Amygdala (tissue), 56 donors: ENCODE measurements around the gene CAPN8.

Experiments used
- DNase-seq, 56 donors: peaks; one replicate each; lab custom pipeline; 2025; lab: John Stamatoyannopoulos, UW

CAPN8 gene

GRCh38 chr1:223665592-223666312 lies at the start of gene CAPN8:
Gene CAPN8, minus strand, starts transcription at chr1:223665701. Its CDS starts 55 bp downstream, at chr1:223665646.
- DNase-seq: no peak

- DNase-seq: no peak
Measured at GRCh38 chr1:223714849-223715603, 49.5 kb upstream of the CAPN8 start.

DNA sequence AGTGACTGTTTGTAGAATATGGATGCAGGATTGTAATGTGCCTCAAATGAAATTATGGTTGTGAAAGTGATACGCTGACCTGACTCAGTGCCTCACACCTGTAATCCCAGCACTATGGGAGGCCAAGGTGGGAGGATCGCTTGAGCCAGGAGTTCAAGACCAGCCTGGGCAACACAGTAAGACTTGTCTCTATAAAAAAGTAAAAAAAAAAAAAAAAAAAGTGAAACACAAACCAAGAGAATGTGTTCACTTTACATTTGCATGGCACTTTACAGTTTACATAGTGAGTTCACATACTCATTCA lies 48.9 kb upstream of the CAPN8 start:
- DNase-seq: no peak

DNA sequence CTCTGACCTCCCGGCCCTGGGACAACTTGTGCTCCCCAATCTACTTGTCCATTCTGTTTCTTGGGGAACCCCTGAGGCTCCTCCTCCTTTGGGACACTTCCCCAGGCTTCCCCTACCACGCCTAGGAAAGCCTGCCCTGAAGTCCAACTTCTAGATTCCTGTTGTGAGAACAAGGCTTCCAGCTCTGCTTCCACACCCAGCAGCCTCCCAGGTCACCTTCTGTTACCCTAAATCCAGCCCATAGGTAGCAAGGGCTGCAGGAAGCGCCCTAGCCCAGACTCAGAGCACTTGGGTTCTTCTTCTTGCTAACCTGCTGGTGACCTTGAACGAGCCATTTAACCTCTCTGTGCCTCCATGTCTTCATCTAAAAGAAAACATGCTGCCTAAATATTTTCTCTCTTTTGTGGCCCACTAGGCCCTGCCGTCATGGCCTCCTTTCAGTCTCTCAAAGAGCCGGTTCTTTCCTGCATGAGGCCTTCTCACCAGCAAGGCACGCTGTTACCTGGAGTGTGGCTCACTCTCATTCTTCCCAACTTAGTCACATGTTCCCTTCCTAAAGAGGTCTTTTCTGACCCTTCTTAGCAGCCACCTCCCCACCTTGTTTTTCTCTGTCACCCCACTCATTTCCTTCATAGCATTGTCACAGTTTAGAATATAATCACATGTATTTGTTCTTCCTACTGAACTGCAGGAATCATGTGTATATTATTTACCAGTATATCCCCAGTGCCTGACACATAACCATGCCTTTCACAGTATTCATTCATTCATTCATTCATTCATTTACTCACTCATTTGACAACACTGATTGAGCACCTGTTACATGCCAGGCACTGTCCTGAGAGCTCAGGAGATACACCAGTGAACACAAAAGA lies 48.3 kb upstream of the CAPN8 start:
- DNase-seq: no peak

DNA sequence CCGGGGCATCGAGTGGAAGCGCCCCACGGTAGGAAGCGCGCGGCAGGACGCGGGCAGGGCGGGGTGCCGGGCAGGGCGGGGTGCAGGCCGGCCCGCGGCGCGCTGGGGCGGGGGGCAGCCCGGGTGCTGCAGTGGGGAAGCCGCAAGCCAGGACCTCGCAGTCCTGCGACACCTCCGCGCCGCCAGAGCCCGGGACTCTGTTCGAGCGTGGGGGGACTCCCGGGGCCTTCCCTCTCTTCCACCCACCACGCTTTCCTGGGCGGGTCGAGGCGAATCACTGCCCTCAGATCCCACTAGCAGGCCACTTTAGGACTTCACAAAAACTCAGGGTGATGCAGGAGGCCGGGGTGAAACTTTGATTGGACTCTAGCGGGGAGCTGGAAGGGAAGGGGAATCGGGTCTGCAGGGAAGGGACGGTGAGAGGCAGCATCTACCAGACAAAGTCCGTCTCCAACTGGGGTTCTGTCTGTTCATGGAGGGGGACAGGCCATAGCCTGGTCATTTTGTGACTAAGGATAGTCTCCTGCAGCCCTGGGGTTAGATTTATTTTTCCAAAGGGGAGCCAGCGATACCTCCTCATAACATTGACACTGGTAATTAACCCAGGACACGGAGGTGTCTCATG lies 47.5 kb upstream of the CAPN8 start:
- peak in 18 of 56 donors; percentile 20 to 73 (median 56) for DNase-seq

DNA sequence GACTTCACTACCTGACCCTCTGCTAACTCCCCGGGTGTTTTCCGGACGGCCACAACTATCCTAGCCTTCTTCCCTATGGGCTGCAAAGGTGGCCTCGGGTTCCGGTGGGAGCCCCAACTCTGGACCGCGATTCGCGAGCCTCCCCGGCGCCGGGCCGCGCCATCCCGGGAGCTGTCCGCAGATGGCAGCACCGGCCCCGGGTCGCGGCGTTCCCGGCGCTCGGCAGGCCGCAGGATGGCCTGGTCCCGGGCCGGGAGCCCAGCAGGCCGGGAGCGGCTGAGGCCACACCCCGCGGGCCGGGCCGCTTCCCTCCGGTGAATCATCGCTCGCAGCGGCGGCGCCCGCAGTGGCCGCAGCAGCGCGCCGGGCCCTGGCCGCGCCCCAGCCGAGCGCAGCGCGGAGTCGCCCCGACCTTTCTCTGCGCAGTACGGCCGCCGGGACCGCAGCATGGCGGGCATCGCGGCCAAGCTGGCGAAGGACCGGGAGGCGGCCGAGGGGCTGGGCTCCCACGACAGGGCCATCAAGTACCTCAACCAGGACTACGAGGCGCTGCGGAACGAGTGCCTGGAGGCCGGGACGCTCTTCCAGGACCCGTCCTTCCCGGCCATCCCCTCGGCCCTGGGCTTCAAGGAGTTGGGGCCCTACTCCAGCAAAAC lies 46.8 kb upstream of the CAPN8 start, which contains the start of gene CAPN2:
TSS of gene CAPN2 (plus strand) at position 346 of the 656 bp plus-strand sequence. CDS start at position 448, 102 bp downstream.
- peak in 46 of 56 donors; percentile 15 to 82 (median 62) for DNase-seq

DNA sequence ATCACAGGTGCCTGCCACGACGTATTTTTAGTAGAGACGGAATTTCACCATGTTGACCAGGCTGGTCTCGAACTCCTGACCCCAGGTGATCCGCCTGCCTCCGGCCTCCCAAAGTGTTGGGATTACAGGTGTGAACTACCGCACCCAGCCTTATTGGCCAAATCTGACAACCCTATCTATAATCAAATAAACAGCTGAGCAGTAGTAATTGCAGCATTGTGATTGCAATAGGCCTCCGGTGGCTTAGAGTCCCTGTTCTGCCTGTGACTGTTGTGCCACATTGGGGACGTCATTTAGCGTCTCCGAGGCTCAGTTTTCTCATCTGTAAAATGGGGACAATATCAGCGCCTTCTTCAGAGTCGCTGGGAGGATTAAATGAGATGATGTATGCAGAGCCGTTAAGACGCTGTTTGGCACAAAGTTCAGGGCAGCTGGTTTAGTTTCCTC lies 46.3 kb upstream of the CAPN8 start:
- DNase-seq: no peak

GRCh38 chr1:223711173-223711572 lies 45.7 kb upstream of the CAPN8 start:
- peak in 3 of 56 donors; percentile 12 to 47 (median 25) for DNase-seq

DNA sequence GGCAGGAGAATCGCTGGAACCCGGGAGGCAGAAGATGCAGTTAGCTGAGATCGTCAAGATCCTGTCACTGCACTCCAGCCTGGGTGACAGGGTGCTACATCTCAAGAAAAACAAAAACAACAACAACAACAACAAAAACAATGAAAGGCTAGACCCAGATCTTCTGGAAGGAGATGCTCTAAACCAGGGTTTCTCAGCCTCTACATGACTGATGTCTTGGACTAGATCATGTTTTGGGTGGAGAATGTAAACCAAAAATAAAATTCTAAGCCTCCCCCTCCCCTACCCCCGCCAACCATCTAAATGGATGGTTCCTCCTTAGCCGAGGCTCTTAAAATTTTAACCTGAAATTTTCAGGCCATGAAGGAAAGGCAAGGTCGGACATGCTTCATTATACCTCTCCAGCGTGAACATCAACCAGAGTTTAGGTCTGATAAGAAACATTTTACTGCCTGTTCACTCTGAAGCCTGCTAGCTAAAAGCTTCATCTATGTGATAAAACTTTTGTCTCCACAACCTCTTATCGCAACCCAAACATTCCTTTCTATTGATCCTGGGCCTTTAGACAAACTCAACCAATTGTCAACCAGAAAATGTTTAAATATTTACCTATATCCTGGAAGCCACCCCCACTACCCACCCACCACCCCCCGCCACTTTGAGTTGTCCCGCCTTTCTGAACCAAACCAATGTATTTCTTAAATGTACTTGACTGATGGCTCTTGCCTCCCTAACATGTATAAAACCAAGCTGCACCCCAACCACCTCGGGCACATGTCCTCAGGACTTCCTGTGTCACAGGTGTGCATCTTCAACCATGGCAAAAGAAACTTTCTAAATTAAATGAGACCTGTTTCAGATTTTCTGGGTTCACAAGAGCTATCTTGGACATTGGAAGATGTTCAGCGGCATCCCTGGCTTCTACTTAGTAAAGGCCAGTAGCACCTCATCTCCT lies 45.0 kb upstream of the CAPN8 start:
- DNase-seq: no peak

- DNase-seq: no peak
Measured at GRCh38 chr1:223709598-223709997, 44.1 kb upstream of the CAPN8 start.

- DNase-seq: no peak
Measured at GRCh38 chr1:223708651-223709268, 43.3 kb upstream of the CAPN8 start.

- DNase-seq: no peak
Measured at GRCh38 chr1:223708001-223708359, 42.5 kb upstream of the CAPN8 start.

DNA sequence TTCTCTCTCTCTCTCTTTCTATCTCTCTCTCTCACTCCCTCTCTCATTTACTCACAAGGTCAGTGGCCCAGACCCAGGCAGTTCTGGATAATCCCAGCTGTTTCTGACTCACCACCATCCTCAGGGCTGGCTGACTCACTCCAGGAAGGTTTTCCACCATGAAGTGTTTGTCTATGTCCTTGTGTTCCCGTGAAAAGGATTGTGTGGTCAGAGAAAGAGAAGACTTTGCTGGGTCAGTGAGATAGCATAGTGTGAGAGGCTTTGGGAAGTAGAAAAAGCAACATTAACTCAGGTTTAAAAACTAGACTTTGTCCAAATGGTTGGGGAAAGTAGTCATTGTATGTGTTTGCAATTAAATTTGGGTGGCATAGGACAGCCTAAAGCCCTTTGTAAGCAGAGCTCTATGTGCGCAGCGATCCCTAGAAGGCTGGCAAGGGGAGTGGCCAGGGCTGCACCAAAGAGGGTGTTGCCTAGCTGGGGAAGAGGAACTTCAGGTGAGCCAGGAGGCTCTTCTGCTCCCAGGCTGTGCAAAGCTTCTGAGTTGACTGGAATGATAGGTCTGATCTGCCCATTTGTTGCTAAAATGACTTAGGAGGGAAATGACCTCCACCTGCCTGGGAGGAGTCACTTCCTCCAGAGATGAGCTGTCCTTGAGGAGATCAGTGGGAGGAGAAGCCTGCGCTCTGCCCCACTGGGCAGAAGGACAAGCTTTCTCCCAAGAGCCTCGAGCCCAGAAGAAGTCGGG lies 41.9 kb upstream of the CAPN8 start:
- peak in 1 of 56 donors; percentile 31 for DNase-seq

GRCh38 chr1:223706077-223706973 lies 40.8 kb upstream of the CAPN8 start:
- peak in 1 of 56 donors; percentile 17 for DNase-seq

DNA sequence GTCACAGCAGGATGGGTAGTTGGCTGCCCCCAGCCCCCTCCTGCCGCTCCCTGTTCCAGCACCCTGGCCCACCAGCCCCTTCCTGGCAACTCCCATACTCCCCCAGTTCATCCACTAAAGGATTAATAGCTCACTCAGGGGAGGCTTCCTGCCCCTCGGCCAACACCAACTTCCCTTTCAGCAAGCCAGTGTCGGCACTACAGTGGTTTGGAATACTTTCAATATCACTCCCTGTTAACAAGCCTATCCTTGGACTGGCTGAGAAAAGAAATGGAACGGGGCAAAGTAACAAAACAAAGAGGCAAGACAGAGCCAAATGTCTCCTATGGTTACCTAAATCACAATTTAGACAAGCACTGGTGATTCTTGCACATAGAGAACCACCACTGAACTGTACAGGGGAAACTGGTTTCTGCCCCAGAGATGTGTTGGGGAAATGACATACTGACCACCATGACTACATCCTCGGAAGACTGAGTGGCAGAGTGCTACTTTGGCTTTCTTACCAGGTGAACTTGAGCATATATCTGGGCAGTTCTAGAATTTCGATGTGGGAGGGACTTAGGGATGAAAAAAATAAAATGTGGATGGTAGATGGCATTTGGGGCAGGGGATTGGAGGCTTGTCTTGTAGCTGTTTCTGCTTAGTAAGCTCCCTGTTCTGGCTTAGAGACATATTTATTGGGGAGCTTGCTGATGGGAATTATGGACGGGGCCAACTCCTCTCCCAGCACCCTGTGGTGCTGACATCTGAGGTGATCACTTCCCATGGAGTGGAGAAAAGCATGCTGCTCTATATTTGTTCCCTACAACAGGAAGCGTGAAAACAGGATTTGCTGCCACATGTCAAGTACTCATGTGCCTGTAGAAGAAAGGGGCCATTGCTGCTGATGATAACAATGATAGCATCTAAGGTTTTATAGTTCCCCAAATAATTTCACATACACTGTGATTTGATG lies 39.7 kb upstream of the CAPN8 start:
- no peak for DNase-seq
